HG03060 (cell line): ENCODE data around the gene RAI1.

Experiments used
- ATAC-seq: cut with Tn5 transposase; IDR thresholded peaks from one replicate; pipeline ENCODE4 v1.9.1; 2021; ENCODE audit warnings: low read depth, moderate number of reproducible peaks; ENCODE audit not compliant: unreplicated experiment

RAI1 gene

DNA sequence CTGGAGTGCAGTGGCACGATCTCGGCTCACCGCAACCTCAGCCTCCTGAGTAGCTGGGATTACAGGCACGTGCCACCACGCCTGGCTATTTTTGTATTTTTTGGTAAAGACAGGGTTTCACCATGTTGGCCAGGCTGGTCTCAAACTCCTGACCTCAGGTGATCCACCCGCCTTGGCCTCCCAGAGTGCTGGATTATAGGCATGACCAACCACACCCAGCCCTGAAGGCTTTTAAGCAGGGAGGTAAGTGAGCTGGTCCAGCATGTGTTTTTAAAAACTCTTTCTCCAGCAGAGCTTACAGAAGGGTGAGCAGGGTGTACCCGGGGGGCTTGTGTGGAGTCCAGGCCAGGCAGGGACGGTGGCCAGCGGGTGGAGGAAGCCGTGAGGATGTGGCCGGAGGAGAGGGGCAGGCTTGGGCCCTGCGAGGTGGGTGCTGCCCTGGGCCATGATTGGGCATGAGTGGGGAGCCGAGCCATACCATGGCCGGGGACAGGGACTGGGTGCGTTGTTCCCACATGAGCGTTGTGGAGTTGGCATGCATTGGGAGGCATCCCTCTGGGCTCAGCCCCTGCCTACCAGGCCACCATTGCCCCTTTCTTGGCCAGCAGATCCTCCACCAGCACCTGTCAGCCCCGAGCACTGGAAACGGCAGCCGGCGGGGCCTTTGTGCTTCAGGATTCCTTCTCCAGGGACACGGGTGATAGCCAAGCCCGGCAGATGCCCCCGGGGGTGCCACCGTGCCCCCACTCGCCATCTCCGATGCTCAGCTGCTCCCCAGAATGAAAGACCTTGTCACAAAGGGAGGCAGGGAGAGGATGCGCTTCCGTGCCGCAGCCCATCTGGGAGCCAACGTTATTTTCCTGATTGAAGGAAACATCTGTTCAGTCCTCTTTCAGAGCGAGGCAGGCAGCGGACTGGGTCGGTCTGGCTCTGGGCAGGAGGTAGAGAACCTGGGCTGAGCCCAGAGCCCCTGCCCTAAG, 64.5 kb downstream of the RAI1 start:
- no peak for ATAC-seq

DNA sequence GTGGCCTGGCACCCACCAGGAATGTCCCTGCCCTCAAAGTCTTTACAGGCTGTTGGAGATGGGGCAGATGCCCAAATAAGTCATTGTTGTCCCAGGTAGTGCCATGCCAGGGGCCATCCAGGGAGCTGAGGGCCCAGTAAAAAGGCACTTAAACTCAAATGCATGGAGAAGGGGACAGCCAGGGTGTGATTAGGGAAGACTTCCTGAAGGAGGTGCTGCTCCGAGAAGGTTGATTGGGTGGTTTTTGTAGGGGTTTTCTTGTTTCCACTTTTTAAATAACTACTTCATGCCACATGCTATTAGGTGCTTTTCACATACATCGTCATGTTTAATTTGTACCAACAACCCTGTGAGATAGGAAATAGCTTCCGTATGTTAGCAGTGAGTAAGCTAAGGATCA, 66.9 kb downstream of the RAI1 start:
- no peak for ATAC-seq

DNA sequence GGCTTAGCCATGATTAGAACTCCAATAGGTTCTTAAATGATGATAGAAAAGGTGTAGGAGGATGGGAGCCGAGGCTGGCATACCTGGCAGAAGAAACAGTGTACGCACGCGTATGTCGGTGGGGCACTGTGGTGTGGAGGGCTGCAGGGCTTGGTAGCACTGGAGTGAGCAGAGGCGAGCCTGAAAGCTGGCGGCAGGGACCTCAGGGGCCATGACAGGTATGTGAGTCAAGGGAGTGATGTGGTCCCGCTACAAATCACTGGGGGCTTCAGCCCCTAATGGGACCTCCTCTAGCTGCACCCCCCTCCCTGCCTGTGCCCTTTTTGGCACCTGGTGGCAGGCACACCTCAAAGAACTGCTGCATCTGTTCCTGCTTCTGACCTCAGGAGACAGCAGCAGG, 67.3 kb downstream of the RAI1 start:
- ATAC-seq, result no peak

- ATAC-seq, result no peak
These were observed 67.9 kb downstream of the RAI1 start for GRCh38 chr17:17749025-17749772.

GRCh38 chr17:17749921-17750320, 68.7 kb downstream of the RAI1 start:
- ATAC-seq, result no peak

DNA sequence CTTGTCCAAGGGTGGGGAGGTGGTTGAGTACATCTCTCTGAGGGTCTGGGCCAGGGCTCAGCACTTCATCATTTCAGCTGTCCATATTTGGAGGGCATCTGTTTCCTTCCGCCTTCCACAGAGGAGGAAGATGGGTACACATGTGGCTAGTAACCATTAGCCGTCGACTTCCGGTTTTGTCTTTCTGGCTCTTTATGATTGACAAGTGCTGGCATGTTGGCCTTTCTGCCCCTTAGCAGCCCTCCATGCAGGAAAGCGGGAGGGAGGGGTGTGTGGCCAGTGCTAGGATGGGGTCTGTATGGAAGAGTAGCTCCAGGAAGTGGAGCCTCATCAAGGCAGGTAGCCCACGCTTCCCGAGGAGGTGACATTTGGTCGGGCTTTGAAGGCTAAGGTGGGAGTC, 69.6 kb downstream of the RAI1 start:
- ATAC-seq, result no peak

DNA sequence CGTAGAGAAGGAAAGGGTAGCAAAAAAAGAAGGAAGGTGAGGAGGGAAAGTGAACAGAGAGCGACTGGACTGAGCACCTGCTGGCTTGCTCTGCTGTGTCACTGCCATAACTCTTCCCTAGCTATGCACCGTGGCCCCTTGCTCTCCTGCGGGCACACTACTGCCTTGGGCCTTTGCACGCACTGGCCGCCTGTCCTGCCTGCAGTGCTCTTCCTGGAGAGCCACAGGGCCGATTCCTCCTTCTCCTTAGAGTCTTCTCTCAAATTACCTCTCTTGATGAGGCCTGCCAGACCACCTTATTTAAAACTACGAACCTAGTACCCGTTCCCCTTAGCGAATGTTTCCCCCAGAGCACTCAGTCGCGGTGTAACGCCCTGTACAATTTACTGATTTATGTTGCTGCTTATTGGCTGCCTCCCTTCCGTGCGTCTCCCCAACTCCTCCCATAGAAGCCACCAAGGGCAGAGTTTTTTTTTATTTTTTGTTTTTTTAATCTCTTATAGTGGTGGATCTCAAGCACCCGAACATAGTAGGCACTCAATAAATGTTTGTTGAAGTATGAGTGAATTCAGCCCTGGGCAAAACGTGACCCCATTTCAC, 70.3 kb downstream of the RAI1 start:
- ATAC-seq, result peak; percentile 5

DNA sequence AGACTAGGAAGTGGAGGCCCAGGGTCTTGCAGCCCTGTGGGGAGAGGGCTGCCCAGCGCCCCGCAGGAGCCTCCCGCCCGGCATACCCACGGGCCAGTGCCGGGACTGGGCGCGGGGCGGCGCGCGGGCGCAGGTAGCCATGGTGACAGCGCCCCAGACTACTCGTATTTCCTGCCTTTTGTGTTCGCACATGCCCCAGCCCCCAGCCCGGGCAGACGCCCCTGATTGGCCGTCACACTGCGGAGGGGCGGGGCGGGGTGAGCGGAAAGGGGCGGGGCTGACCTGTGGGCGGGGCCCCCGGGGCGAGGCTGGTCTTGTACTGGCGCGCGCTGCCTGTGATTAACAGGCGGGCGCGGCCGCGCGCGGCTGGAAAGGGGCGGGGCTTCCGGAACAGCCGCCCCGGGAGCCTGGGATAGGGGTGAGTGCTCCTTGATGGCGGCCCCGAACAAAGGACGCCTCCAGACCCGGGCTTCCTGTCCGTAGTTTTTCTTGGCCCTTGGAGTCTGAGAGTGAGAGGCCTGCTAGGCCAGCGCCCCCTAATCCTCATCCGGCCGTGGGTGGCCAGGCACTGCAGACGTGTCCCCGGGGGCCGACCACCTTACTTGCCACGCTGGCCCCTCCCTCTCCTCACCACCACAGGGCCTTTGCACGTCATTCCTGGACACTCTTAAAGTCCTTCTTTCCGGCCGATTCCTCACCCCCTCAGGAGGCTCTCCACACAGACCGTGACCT, 71.0 kb downstream of the RAI1 start:
- ATAC-seq, result peak; percentile 45

DNA sequence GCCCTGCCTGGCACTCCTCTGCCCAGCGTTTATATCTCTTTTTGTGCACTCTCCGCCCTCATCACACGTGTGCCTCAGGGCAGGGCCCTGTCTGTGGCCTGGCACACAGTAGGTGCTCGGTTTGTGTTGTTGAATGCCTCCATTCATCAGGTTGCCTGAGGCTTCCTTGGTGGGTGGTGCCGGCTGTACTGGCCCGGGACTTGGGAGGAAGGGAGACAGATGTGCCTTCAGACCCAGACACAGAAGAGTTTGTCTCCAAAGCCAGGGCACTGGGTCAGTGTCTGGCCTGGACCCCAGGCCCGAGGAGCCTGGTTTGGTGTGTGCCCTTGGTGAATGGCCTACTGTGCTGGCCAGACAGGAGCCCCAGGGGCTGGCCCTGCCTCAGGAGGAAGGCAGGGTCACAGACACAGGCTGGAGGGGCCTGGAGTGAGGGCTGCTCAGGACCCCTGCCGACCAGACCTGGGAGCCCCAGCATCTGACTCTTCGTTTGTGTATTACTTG, 71.6 kb downstream of the RAI1 start:
- ATAC-seq, result no peak

DNA sequence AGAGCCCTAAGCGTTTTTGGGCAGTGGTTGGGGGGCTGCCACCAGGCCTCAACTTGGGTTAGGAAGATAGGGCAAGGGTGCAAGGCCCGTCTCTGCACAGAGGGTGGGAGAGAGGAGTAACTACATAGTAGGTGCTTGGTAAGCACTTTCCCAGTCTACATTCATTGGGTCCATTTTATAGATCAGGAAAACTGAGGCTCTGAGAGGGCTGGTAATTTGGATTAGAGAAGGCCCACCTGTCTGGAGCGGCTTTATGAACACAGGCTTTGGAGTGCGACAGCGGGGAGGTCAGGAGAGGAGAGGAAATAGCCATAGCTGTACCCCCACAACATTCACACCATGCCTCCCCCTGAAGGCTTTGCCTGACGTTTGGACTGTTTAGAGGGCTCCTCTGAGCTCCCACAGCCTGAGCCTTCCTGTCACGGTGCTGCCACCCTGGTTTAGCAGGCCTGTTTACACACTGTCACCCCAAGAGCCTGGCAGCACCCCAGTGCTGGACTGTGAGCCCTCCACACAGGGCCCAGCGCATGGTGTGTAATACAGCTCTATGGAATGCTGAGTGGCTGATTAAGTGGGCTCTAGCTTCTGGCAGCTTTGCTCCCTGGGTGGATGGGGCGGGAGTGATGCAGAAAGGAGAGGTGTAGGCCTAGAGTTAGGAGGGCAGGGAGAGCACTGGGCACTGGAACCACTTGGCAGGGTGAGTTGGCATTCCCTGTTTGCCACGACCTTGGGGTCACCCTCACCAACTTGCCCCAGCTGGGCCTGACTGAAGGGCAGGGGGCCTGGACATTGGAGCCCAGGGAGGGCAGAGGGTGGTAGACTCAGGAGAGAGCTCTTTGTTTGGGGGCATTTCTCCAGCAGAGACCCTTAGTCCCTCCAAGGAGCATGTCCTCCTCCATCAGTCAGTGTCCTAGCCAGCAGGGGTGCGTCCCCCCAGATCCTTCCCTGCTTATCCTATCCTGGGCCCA, 73.7 kb downstream of the RAI1 start:
- ATAC-seq, result no peak

DNA sequence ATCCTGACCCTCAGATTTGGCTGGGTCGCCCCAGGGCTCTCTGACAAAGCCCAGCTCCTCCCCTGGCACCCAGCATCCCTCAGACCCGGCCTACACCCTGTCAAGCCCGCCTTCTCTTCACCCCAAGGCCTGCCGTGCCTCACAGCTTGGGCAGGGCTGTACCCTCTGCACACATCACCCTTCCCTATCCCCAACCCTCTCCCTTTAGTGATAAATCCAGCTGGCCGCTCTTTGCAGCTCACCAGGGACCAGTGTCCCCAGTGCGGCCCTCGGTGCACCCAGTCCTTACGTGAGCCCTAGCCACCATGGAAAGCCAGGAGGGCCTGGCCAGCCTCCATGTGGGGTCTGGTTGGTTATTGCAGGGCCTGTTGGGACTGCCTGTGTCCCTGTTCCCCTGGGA, 74.5 kb downstream of the RAI1 start:
- ATAC-seq, result no peak

DNA sequence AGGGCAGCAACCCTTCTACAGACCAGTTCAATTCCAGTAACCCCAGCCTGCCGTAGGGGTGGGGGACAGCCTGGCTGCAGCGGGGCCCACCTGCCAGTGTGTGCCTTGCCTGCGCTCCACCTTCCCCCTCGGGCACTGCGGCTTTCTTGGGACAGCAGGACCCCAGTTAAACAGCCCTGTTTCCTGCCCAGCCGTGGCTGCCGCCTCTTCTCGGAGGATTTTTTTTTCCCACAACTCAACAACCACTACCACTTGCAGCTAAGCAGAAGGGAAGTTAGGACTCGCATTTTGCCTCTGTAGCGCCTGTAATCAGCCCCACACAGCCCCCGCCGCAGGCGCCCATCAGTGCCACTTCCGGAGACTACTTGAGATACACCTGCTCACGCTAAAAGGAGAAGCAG, 76.1 kb downstream of the RAI1 start:
- ATAC-seq, result no peak

- no peak for ATAC-seq
These were observed 76.9 kb downstream of the RAI1 start for GRCh38 chr17:17757956-17758845.

DNA sequence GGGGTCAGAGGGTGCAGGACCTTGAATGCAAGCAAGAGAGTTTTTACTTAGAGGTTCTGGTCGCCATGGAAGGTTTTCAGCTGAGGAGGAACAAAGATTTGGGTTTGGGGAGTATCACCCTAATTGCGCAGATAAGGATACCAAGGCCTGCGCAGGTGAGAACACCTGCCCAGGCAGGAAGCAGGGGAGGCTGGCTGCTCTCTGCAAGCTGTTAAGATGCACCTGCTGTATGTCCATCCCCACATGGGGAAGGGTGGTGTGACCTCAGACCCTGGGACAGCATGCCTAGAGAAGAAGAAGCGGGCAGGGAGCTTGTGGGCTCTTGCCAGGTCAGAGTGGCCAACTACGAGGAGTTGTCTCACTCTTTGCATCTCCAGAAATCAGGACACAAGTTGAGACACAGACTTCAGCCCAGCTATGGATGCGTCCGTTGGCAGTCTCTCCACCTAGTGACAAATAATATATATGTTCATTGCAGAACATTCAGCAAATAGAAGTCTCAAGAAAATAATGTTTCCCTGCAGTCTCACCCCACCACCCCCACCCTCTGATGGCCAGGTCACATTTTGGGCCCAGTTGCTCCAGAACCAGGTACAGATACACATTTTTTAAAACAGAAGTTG, 77.8 kb downstream of the RAI1 start:
- ATAC-seq, result no peak

GRCh38 chr17:17760350-17760749, 79.1 kb downstream of the RAI1 start:
- no peak for ATAC-seq

DNA sequence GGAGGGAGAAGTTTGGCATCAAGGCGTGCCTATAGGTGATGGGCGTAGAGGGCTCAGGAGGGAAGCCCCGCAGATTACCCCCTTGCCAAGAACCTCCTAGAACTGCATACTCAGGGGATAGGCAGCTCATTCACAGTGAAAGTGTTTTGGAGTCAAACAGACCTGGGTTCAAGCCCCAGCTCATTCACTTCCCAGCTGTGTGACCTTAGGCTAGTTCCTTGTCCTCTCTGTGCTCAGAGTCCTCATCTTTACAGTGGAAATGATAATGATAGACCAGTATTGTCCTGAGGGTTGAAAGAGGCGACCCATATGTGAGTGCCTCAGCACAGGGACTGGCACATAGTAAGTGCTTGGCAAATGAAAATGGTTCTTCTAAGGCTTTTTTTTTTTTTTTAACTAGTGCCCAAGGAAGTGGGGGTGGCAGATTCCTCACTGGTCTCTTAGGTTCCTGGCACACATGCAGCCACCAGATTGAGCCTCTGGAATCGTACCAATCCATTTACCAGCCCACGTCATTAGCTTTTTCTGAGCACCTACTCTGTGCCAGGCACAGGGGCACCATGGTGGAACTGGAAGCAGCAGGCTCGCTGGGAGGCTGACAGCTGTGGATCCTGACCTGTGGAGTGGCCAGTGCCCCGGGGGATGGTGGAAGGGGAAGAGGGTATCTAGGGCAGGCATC, 79.8 kb downstream of the RAI1 start:
- no peak for ATAC-seq
